ENCODE data around the gene MEOX2.
A peak's percentile ranks its signal among the peaks of the same experiment; 100 is the strongest.

The MEOX2 gene

GRCh38 chr7:15682111-15682510 is 4.4 kb downstream of the MEOX2 start:
- Histone ChIP-seq H3K4me3 (ENCODE audit: low read length in 2 of 2) (no peak overlapping the region), H3K9ac (ENCODE audit: low read depth in 1 of 2, low read length in 2 of 2) (no peak overlapping the region), H3K4me1 (ENCODE audit: control insufficient read depth in 2 of 2, insufficient read depth in 2 of 2, low read length in 2 of 2) (peaks cover 9% of the 10 kb centered on the region in 2 donors), H3K27me3 (ENCODE audit: control insufficient read depth in 2 of 2, insufficient read depth in 2 of 2, low read length in 2 of 2) (peaks cover 13 to 26% of the 10 kb centered on the region in 2 donors), H3K9me3 (ENCODE audit: control insufficient read depth in 2 of 2, low read length in 2 of 2) (no peaks in the 10 kb centered on the region), H3K36me3 (ENCODE audit: control insufficient read depth in 2 of 2, insufficient read depth in 2 of 2, low read length in 2 of 2) (no peaks in the 10 kb centered on the region), H3K27ac (ENCODE audit: low read depth in 2 of 2, low read length in 2 of 2) (no peak overlapping the region)

- Histone ChIP-seq H3K9me3 (ENCODE audit: control insufficient read depth in 2 of 2, low read length in 2 of 2) (no peaks in the 10 kb centered on the region), H3K27ac (ENCODE audit: low read depth in 2 of 2, low read length in 2 of 2) (no peak overlapping the region), H3K27me3 (ENCODE audit: control insufficient read depth in 2 of 2, insufficient read depth in 2 of 2, low read length in 2 of 2) (peaks cover 9 to 23% of the 10 kb centered on the region in 2 donors), H3K4me1 (ENCODE audit: control insufficient read depth in 2 of 2, insufficient read depth in 2 of 2, low read length in 2 of 2) (peaks cover 9% of the 10 kb centered on the region in 2 donors), H3K36me3 (ENCODE audit: control insufficient read depth in 2 of 2, insufficient read depth in 2 of 2, low read length in 2 of 2) (no peaks in the 10 kb centered on the region), H3K4me3 (ENCODE audit: low read length in 2 of 2) (no peak overlapping the region), H3K9ac (ENCODE audit: low read depth in 1 of 2, low read length in 2 of 2) (no peak overlapping the region)
These were observed 4.9 kb downstream of the MEOX2 start for GRCh38 chr7:15681631-15682030.

DNA sequence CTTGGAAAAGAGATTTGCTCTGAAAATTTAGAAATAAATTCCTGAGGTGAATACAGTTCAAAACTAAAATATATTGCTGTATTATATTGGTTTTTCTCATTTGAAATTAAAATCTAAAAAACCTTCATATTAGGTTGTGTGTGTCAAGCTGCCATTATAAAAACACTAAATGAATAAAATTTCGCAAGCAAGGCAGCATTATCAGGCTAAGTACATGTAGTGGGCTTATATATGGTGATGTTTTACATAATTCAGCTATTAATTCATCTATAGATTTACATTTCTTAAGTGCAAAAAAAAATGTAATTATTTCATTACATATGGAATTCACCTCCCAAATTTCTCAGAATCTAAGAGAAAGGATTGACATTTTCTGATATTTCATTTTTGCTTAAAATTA is 5.3 kb downstream of the MEOX2 start:
- H3K9ac ChIP-seq (ENCODE audit: low read depth in 1 of 2, low read length in 2 of 2), result no peak overlapping the region
- H3K36me3 ChIP-seq (ENCODE audit: control insufficient read depth in 2 of 2, insufficient read depth in 2 of 2, low read length in 2 of 2), result no peaks in the 10 kb centered on the region
- peaks cover 5 to 6% of the 10 kb centered on the region in 2 donors for H3K4me1 ChIP-seq (ENCODE audit: control insufficient read depth in 2 of 2, insufficient read depth in 2 of 2, low read length in 2 of 2)
- no peaks in the 10 kb centered on the region for H3K9me3 ChIP-seq (ENCODE audit: control insufficient read depth in 2 of 2, low read length in 2 of 2)
- H3K27ac ChIP-seq (ENCODE audit: low read depth in 2 of 2, low read length in 2 of 2), result no peak overlapping the region
- no peak overlapping the region for H3K4me3 ChIP-seq (ENCODE audit: low read length in 2 of 2)
- H3K27me3 ChIP-seq (ENCODE audit: control insufficient read depth in 2 of 2, insufficient read depth in 2 of 2, low read length in 2 of 2), result peaks cover 8 to 19% of the 10 kb centered on the region in 2 donors

DNA sequence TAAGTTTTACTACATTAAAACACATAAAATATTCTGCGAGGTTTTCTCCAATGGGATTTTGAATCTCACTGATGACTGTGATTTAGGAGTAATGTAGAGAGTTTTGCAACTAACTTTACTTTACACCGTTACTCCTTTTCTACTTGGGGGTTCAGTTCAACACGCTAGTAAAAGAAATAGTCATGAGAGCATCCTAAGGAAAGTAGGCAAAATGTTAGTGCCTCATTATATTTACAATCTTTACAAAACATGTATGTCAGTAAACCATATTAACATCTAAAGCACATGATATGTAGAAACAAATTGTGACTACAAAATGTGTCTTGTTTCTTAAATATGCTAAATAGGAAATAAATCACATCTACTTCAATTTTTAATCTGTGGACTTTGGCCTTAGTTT is 6.0 kb downstream of the MEOX2 start:
- H3K4me3 ChIP-seq (ENCODE audit: low read length in 2 of 2), result no peak overlapping the region
- H3K27ac ChIP-seq (ENCODE audit: low read depth in 2 of 2, low read length in 2 of 2), result no peak overlapping the region
- no peaks in the 10 kb centered on the region for H3K9me3 ChIP-seq (ENCODE audit: control insufficient read depth in 2 of 2, low read length in 2 of 2)
- H3K9ac ChIP-seq (ENCODE audit: low read depth in 1 of 2, low read length in 2 of 2), result no peak overlapping the region
- peaks cover 2 to 12% of the 10 kb centered on the region in 2 donors for H3K27me3 ChIP-seq (ENCODE audit: control insufficient read depth in 2 of 2, insufficient read depth in 2 of 2, low read length in 2 of 2)
- H3K4me1 ChIP-seq (ENCODE audit: control insufficient read depth in 2 of 2, insufficient read depth in 2 of 2, low read length in 2 of 2), result peaks cover 2% of the 10 kb centered on the region in 2 donors
- no peaks in the 10 kb centered on the region for H3K36me3 ChIP-seq (ENCODE audit: control insufficient read depth in 2 of 2, insufficient read depth in 2 of 2, low read length in 2 of 2)

- Histone ChIP-seq H3K4me3 (ENCODE audit: low read length in 2 of 2) (no peak overlapping the region), H3K27ac (ENCODE audit: low read depth in 2 of 2, low read length in 2 of 2) (no peak overlapping the region), H3K9ac (ENCODE audit: low read depth in 1 of 2, low read length in 2 of 2) (no peak overlapping the region), H3K9me3 (ENCODE audit: control insufficient read depth in 2 of 2, low read length in 2 of 2) (no peaks in the 10 kb centered on the region), H3K4me1 (ENCODE audit: control insufficient read depth in 2 of 2, insufficient read depth in 2 of 2, low read length in 2 of 2) (no peaks in the 10 kb centered on the region), H3K27me3 (ENCODE audit: control insufficient read depth in 2 of 2, insufficient read depth in 2 of 2, low read length in 2 of 2) (peaks cover 0 to 4% of the 10 kb centered on the region in 2 donors), H3K36me3 (ENCODE audit: control insufficient read depth in 2 of 2, insufficient read depth in 2 of 2, low read length in 2 of 2) (no peaks in the 10 kb centered on the region)
These were observed 7.2 kb downstream of the MEOX2 start for GRCh38 chr7:15679306-15679705.

GRCh38 chr7:15678653-15679052 is 7.8 kb downstream of the MEOX2 start:
- Histone ChIP-seq H3K4me1 (ENCODE audit: control insufficient read depth in 2 of 2, insufficient read depth in 2 of 2, low read length in 2 of 2) (no peaks in the 10 kb centered on the region), H3K27ac (ENCODE audit: low read depth in 2 of 2, low read length in 2 of 2) (no peak overlapping the region), H3K4me3 (ENCODE audit: low read length in 2 of 2) (no peak overlapping the region), H3K9ac (ENCODE audit: low read depth in 1 of 2, low read length in 2 of 2) (no peak overlapping the region), H3K36me3 (ENCODE audit: control insufficient read depth in 2 of 2, insufficient read depth in 2 of 2, low read length in 2 of 2) (no peaks in the 10 kb centered on the region), H3K27me3 (ENCODE audit: control insufficient read depth in 2 of 2, insufficient read depth in 2 of 2, low read length in 2 of 2) (no peaks in the 10 kb centered on the region), H3K9me3 (ENCODE audit: control insufficient read depth in 2 of 2, low read length in 2 of 2) (no peaks in the 10 kb centered on the region)

- Histone ChIP-seq H3K4me1 (ENCODE audit: control insufficient read depth in 2 of 2, insufficient read depth in 2 of 2, low read length in 2 of 2) (no peaks in the 10 kb centered on the region), H3K27ac (ENCODE audit: low read depth in 2 of 2, low read length in 2 of 2) (no peak overlapping the region), H3K27me3 (ENCODE audit: control insufficient read depth in 2 of 2, insufficient read depth in 2 of 2, low read length in 2 of 2) (no peaks in the 10 kb centered on the region), H3K9ac (ENCODE audit: low read depth in 1 of 2, low read length in 2 of 2) (no peak overlapping the region), H3K4me3 (ENCODE audit: low read length in 2 of 2) (no peak overlapping the region), H3K36me3 (ENCODE audit: control insufficient read depth in 2 of 2, insufficient read depth in 2 of 2, low read length in 2 of 2) (no peaks in the 10 kb centered on the region), H3K9me3 (ENCODE audit: control insufficient read depth in 2 of 2, low read length in 2 of 2) (no peaks in the 10 kb centered on the region)
These were observed 11.1 kb downstream of the MEOX2 start for GRCh38 chr7:15675379-15675778.

GRCh38 chr7:15674586-15674985 is 11.9 kb downstream of the MEOX2 start:
- Histone ChIP-seq H3K36me3 (ENCODE audit: control insufficient read depth in 2 of 2, insufficient read depth in 2 of 2, low read length in 2 of 2) (no peaks in the 10 kb centered on the region), H3K9me3 (ENCODE audit: control insufficient read depth in 2 of 2, low read length in 2 of 2) (no peaks in the 10 kb centered on the region), H3K27ac (ENCODE audit: low read depth in 2 of 2, low read length in 2 of 2) (no peak overlapping the region), H3K27me3 (ENCODE audit: control insufficient read depth in 2 of 2, insufficient read depth in 2 of 2, low read length in 2 of 2) (no peaks in the 10 kb centered on the region), H3K4me1 (ENCODE audit: control insufficient read depth in 2 of 2, insufficient read depth in 2 of 2, low read length in 2 of 2) (no peaks in the 10 kb centered on the region), H3K4me3 (ENCODE audit: low read length in 2 of 2) (no peak overlapping the region), H3K9ac (ENCODE audit: low read depth in 1 of 2, low read length in 2 of 2) (no peak overlapping the region)

DNA sequence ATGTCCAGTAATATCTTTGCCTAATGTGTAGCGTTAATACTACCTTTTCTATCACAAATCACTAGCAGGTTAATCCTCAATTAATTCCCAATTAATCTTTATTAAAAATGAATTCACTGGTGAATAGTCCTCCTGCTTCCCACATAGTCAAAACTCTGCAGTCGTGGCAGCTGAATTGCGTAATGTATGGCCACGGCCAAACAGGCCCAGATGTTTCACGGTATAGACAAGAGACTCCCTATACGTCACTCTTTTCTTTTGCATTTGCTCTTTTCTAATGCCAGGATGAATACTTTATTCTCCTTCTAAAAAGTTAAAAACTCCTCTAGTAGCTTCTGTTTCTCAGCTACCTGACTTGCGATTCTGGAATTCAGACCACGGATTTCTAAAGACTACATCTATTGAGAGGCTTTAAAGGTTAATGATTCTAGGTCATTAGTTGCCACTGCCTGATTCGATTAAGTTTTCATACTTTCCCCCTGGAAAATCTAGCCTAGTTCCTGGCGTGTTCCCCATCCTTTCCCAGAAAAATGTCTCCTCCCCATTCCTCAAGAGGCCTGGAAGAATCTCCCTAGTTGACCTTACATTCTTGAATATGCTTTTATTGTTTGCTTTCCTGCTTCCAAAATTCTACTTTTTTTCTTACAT is 16.9 kb downstream of the MEOX2 start:
- Histone ChIP-seq H3K9me3 (ENCODE audit: control insufficient read depth in 2 of 2, low read length in 2 of 2) (no peaks in the 10 kb centered on the region), H3K9ac (ENCODE audit: low read depth in 1 of 2, low read length in 2 of 2) (no peak overlapping the region), H3K27ac (ENCODE audit: low read depth in 2 of 2, low read length in 2 of 2) (no peak overlapping the region), H3K4me1 (ENCODE audit: control insufficient read depth in 2 of 2, insufficient read depth in 2 of 2, low read length in 2 of 2) (peaks cover 5 to 8% of the 10 kb centered on the region in 2 donors), H3K4me3 (ENCODE audit: low read length in 2 of 2) (no peak overlapping the region), H3K36me3 (ENCODE audit: control insufficient read depth in 2 of 2, insufficient read depth in 2 of 2, low read length in 2 of 2) (no peaks in the 10 kb centered on the region), H3K27me3 (ENCODE audit: control insufficient read depth in 2 of 2, insufficient read depth in 2 of 2, low read length in 2 of 2) (no peaks in the 10 kb centered on the region)

DNA sequence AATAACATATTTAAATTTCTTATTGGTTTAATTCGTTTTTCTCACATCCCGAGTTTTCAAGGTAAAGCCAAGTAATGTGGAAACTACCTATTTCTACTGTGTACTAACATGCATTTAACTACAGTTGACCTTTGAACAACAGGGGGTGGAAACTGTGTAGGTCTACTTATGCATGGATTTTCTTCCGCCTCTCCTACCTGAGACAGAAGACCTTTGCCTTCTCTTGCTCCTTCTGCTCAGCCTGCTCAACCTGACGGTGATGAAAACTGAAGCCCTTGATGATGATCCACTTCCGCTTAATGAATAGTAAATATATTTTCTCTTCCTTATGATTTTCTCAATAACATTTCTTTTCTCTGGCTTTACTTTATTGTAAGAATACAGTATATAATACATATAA is 18.5 kb downstream of the MEOX2 start:
- Histone ChIP-seq H3K27ac (ENCODE audit: low read depth in 2 of 2, low read length in 2 of 2) (peak overlapping the region; percentile 52 to 59), H3K36me3 (ENCODE audit: control insufficient read depth in 2 of 2, insufficient read depth in 2 of 2, low read length in 2 of 2) (no peaks in the 10 kb centered on the region), H3K9me3 (ENCODE audit: control insufficient read depth in 2 of 2, low read length in 2 of 2) (no peaks in the 10 kb centered on the region), H3K4me1 (ENCODE audit: control insufficient read depth in 2 of 2, insufficient read depth in 2 of 2, low read length in 2 of 2) (peaks cover 5 to 8% of the 10 kb centered on the region in 2 donors), H3K4me3 (ENCODE audit: low read length in 2 of 2) (peak overlapping the region; percentile 26 to 45), H3K9ac (ENCODE audit: low read depth in 1 of 2, low read length in 2 of 2) (no peak overlapping the region), H3K27me3 (ENCODE audit: control insufficient read depth in 2 of 2, insufficient read depth in 2 of 2, low read length in 2 of 2) (no peaks in the 10 kb centered on the region)

All from mucosa of rectum (tissue), 2 donors.